HepG2 (cell line): Measurements from ENCODE around the gene TTLL6. TPM values are rescaled to one million over a fixed set of nuclear protein-coding genes. Genes with fewer than 3 reads are reported as not detected.
A peak's percentile ranks its signal among the peaks of the same experiment; 100 is the strongest.

Experiments
- ARID3A ChIP-seq: IDR thresholded peaks from 2 replicates; pipeline ENCODE4 v1.6.1; 2012; ENCODE audit warnings: low read depth, low read length, improper control_type of control experiment
- CHD4 ChIP-seq: fragments of 200-600 bp; sonication (generic); IDR thresholded peaks from 2 replicates; pipeline ENCODE4 v1.7.0; 2017; ENCODE audit warnings: mild to moderate bottlenecking, low read length, borderline replicate concordance
- GTF3A ChIP-seq: sonication (generic); formaldehyde crosslinking; conservative IDR thresholded peaks from 2 replicates; pipeline ENCODE4 v1.4.0; 2020; ENCODE audit warnings: mild to moderate bottlenecking, missing genetic modification reagents
- HES4 ChIP-seq: sonication (generic); formaldehyde crosslinking; IDR thresholded peaks from 2 replicates; pipeline ENCODE4 v1.9.0; 2021; ENCODE audit warnings: mild to moderate bottlenecking, missing genetic modification reagents, borderline replicate concordance
- MED8 ChIP-seq: sonication (generic); formaldehyde crosslinking; IDR thresholded peaks from 2 replicates; pipeline ENCODE4 v1.8.1; 2023; ENCODE audit warnings: mild to moderate bottlenecking, missing genetic modification reagents; ENCODE audit not compliant: insufficient replicate concordance
- TARDBP ChIP-seq: sonication (generic); formaldehyde crosslinking; IDR thresholded peaks from 2 replicates; pipeline ENCODE4 v1.8.0; 2022; ENCODE audit warnings: mild to moderate bottlenecking, missing genetic modification reagents
- TBL1XR1 ChIP-seq: fragments of 150-350 bp; IDR thresholded peaks from 2 replicates; pipeline ENCODE4 v1.6.1; 2014; ENCODE audit warnings: borderline replicate concordance, low read length; ENCODE audit not compliant: partially characterized antibody
- THAP9 ChIP-seq: sonication (generic); formaldehyde crosslinking; IDR thresholded peaks from 2 replicates; pipeline ENCODE4; 2020; ENCODE audit warnings: missing genetic modification reagents, mild to moderate bottlenecking, borderline replicate concordance
- USF2 ChIP-seq, 2 experiments: sonication (generic) in 1 of 2; formaldehyde crosslinking in 1 of 2; IDR thresholded peaks; 2 replicates each; pipeline versions ENCODE4 v1.5.1 to v1.6.1; 2011 to 2020; ENCODE audit warnings: borderline replicate concordance in 1 of 2, low read depth in 1 of 2, low read length in 1 of 2, mild to moderate bottlenecking in 1 of 2, missing genetic modification reagents in 1 of 2, moderate library complexity in 1 of 2
- ZNF280D ChIP-seq: sonication (generic); formaldehyde crosslinking; IDR thresholded peaks from 2 replicates; pipeline ENCODE4 v1.5.1; 2020; ENCODE audit warnings: mild to moderate bottlenecking, missing genetic modification reagents
- ZNF678 ChIP-seq: sonication (generic); formaldehyde crosslinking; IDR thresholded peaks from 2 replicates; pipeline ENCODE4 v1.4.0; 2020; ENCODE audit warnings: mild to moderate bottlenecking, missing genetic modification reagents
- ZNF784 ChIP-seq: sonication (generic); formaldehyde crosslinking; IDR thresholded peaks from 2 replicates; pipeline ENCODE4 v1.5.1; 2020; ENCODE audit warnings: missing genetic modification reagents, mild to moderate bottlenecking, borderline replicate concordance
- polyA plus RNA-seq, 8 experiments: library from polyadenylated mRNA; depleted of rRNA in 3 of 8; stranded (reverse) in 7 of 8; unstranded in 1 of 8; fragments of >200 nt; fragmentation: Illumina TruSeq in 4 of 8; extraction: Trizol in 4 of 8; gene quantifications; 2 replicates each; pipeline versions ENCODE4 v1.2.1 to v1.2.3, GENCODE V29; 2011 to 2016; ENCODE audit warnings: low read depth in 4 of 8, missing spikeins in 1 of 8, mixed read lengths in 1 of 8; ENCODE audit not compliant: insufficient read depth in 1 of 8
- total RNA-seq, 5 experiments: library from RNA; depleted of rRNA; stranded (reverse); fragments of >200 nt; fragmentation: Illumina TruSeq; extraction: Trizol; gene quantifications; 2 replicates each; pipeline ENCODE4 v1.2.3, GENCODE V29; 2016; ENCODE audit warnings: low read depth in 1 of 5

TTLL6 gene
- total and polyA plus RNA-seq, 2 of the 13 experiments (the other 11 are each of a cell fraction or from before 2014, with no cell fraction given): 0.04 to 0.08 TPM

- TF ChIP-seq ZNF280D (CRISPR knock-in tag): peak; percentile 82; the same call in 1 of the 2 replicates
- peak; percentile 25; the same call in 1 of the 2 replicates for TF ChIP-seq ZNF784 (CRISPR knock-in tag)
- TF ChIP-seq THAP9 (CRISPR knock-in tag): no peak
- TF ChIP-seq GTF3A: no peak
- TF ChIP-seq ZNF678 (CRISPR knock-in tag): peak; percentile 58; the same call in 1 of the 2 replicates
- TF ChIP-seq HES4 (CRISPR knock-in tag): no peak
- TF ChIP-seq CHD4: peak; percentile 84; the same call in 1 of the 2 replicates
- no peak for TF ChIP-seq MED8 (CRISPR knock-in tag)
- TF ChIP-seq TBL1XR1: peak; percentile 89
- peak; percentile 66 for TF ChIP-seq USF2 (IDR thresholded peaks at IDR 0.05; ENCODE audit: low read depth, low read length)
- peak; percentile 92; the same call in 1 of the 2 replicates for TF ChIP-seq USF2 (CRISPR knock-in tag; IDR thresholded peaks at IDR 0.05; ENCODE audit: borderline replicate concordance)
- TF ChIP-seq TARDBP: peak; percentile 68; the same call in 1 of the 2 replicates
- TF ChIP-seq ARID3A: peak; percentile 100
Measured at GRCh38 chr17:48795444-48796162, 21.4 kb downstream of the TTLL6 start (continued).
